Hepatic stellate cell (primary cell): ENCODE data around the gene LMOD1.
"Not testable (repeated sequence)": the region's sequence is repeated elsewhere in the genome, so short reads cannot be mapped to it uniquely, and the experiment has no call there.

Experiments used
- DNase-seq: peaks from one replicate; pipeline ENCODE4 v3.0.0; 2011; ENCODE audit warnings: low spot score

The LMOD1 gene

GRCh38 chr1:201947697-201948008 lies 1.3 kb upstream of the LMOD1 start:
- DNase-seq: peak; percentile 26

DNA sequence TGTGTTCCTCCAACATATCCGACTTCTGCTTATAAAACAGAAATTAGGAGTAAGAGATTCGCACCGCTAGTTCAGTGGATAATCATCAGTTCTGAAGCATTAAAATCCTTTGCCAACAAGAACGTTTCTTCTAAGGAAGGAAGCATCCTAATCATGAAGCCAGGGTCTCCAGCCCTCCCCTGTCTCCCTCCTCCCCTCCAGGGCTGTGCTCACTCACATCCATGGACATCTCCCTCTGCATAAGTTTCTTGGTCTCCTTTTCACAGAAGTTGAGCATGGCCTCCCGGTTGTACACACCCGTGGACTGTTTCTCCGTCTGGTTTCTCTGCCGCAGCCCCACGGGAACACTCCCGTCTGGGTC lies 505 bp downstream of the LMOD1 start:
- DNase-seq: no peak

DNA sequence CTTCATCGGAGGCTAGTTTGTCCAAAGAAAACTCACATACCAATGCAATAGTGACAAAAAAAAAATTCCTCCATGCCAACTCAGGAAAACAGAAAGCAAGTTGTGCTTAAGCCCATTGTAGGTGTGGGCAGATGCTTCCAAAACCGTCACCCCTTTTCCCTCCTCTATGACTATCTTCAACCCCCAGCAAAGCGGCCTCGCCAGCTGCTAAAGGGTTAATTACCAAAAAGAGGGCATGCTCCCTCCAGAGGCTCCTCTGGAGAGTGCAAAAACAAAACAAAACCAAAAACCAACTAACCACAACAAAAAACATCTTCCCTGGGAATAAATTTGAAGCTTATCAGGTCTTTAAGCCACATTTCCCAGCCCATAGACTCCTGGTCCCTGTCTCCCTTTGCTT lies 1.2 kb downstream of the LMOD1 start:
- DNase-seq: peak; percentile 19

DNA sequence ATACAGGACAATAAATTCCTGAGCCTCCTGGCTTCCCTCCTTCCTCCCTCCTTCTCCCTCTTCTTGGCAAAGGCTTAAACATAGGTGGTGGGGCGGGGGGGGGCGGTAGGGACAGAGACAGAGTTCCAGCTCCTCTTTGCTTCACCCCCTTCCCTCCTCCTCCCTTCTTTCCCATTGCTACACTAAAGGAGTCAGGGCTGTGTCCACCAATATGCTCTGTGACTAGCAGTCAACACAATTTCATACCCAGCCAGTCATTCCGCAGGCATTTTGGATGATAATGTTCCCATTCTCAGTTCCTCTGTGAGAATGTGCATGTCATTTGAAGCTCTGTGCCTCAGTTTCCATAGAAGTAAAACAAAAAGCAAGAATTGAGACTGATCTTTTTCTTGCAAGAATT lies 1.7 kb downstream of the LMOD1 start:
- DNase-seq: peak; percentile 31

- no peak for DNase-seq
Observed at GRCh38 chr1:201944002-201944401, 2.3 kb downstream of the LMOD1 start.

- DNase-seq: no peak
Observed at GRCh38 chr1:201942129-201942495, 4.2 kb downstream of the LMOD1 start.

DNA sequence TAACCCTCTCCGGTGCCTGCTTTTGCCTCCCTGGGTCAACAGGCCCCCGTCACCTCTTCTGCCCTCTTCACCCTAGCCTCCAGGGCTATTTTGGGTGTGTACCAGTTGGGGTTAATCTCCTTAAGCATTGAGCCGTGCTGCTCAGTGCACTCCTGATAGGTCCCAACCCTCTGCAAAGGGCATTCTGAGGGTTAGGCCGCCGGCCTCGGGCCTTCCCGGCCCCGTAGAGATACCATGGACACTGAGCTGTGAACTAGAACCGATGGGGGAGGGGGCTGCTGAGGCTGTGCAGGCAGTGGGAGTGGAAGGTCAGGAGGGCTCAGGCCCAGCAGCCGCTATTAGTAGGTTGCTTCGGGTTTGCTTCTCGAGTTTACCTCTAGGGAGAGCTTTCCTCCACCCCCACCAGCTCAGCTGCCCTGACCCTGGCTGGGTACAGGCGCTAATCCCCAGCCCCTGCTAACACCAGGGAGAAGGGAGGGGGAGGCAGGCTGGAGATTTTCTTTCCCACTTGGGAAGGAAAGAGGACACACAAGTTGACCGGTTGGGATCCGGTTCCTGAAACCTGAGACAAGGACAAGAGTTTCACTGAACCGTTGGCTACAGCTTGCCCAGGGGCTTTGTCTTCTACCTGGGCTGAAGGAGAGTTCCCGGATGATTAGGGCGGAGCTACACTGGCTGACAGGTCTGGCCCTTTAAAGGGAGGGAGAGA lies 4.8 kb downstream of the LMOD1 start:
- no peak for DNase-seq

DNA sequence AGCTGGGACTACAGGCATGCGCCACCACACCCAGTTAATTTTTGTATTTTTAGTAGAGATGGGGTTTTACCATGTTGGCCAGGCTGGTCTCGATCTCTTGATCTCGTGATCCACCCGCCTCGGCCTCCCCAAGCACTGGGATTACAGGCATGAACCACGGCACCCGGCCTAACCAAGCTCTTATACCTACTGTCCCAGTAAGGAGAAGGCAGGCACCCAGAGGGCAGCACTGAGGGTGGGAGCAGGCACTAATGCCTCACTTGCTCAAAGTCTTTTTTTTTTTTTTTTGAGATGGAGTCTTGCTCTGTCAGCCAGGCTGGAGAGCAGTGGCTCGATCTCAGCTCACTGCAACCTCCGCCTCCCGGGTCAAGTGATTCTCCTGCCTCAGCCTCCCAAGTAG lies 6.0 kb downstream of the LMOD1 start:
- DNase-seq: not testable (repeated sequence)

DNA sequence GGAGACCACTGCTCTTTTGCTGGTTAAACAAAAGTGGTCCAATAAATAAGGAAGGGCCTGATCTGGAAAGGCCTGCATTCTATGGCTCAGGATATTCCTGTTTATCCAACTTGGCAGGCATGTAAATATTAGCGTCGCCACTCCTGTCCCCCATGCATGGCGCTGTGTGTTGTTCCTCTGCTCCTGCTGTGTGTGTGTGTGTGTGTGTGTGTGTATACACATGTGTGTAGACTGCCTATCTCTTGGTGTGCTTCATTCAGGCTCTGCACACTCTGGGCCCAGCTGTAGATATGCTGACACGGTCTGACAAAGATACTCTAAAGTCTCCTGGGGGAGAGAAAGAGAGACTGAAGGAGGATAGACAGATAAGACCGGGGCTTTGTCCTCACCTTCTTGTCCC lies 6.8 kb downstream of the LMOD1 start:
- no peak for DNase-seq

GRCh38 chr1:201939148-201939547 lies 7.2 kb downstream of the LMOD1 start:
- DNase-seq: no peak

DNA sequence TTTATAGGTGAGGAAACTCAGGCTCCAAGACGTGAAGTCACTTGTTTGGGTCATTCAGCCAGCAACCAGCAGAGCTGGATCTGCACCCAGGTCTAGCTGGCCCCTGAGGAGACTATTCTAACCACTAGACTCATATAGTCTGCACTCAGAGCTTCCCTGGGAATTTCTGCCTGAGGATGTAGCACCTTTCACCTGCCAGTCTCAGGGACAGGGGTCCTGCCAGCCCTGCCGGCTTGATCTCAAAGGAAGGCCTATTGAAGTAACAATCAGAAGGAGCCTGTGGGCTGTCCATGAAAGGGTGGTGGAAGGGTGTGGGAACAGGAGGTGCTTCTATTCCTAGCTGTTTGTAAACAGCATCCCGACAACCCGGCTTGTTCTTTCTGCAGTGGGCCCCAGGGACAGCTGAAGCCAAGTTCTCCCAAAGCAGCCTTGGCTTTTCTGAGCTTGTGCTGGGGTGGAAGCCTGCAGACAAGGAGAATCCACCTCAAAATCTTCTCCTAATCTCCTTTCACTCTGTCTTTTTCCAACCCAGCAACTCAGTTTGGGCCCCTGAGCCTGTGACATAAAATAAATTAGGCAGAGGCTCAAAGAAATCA lies 7.8 kb downstream of the LMOD1 start:
- DNase-seq: no peak

DNA sequence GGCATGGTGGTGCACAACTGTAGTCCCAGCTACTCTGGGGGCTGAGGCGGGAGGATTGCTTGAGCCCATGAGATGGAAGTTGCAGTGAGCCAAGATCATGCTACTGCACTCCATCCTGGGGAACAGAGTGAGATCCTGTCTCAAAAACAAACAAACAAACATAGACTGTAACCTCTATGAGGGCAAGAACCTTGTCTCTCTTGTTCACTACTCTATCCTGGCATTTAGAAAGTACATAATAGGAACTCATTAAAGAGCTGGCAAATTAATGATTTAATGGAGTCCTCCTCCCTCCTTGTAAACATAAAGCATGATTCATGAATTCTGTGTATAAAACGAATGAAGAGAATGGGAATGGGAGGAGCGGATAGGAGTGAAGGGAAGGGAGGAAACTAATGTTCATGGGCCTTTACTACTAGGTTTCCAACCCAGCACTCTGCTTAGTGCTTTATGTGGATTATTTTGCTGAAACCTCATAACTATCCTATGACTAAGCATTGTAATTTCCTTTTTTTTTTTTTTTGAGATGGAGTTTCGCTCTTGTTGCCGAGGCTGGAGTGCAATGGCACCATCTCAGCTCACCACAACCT lies 8.6 kb downstream of the LMOD1 start:
- DNase-seq: peak; percentile 67

- peak; percentile 51 for DNase-seq
Observed at GRCh38 chr1:201933840-201934430, 12.4 kb downstream of the LMOD1 start.

- DNase-seq: no peak
Observed at GRCh38 chr1:201930803-201931202, 15.5 kb downstream of the LMOD1 start.

DNA sequence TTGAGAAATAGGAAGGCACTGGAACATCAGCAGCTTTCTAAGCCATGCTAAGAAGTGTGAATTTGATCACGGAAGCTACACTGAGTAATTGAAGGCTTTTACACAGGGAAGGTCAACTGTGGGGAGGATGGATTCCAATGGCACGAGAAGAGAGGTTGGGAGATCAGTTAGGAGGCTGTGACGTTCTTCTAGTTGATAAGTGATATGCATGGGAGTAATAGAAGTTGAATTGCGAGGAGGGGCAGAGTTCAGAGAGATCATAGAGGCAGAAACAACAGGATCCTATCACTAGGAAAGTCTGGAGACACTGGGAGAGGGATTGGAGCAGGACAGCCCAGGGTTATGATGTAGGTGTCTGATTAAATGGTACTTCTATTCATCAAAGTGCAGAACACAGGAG lies 16.2 kb downstream of the LMOD1 start:
- no peak for DNase-seq

GRCh38 chr1:201928266-201928665 lies 18.1 kb downstream of the LMOD1 start:
- no peak for DNase-seq

DNA sequence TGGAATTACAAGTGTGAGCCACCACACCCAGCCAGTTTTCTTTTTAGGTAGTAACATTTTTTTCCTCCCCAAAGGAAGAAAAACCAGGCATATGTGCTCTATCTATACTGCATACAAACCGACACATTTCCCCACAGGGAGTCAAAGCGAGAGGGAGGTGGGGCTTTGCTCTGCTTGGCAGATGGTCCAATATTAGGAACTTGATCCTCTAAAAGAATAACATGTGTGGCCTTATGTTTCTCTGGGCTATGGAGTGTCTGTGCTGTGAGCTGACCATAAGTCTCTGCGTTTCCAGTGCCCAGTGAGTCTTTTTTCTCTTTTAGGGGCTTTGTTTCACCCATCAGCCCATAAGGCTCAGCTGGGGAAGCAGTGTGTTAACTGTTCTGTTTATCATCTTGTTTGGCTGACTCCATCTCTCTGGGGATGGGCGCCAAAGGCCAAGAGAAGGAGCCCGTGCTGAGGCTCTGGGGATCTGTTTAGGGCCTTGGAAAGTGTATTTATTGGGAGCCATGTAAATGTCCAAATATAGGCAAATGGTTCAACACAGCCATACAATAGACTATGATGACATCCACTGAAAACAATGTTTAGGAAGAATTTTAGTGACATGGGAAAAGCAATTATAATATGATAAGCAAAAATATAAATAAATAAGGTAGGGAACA lies 20.2 kb downstream of the LMOD1 start:
- no peak for DNase-seq

DNA sequence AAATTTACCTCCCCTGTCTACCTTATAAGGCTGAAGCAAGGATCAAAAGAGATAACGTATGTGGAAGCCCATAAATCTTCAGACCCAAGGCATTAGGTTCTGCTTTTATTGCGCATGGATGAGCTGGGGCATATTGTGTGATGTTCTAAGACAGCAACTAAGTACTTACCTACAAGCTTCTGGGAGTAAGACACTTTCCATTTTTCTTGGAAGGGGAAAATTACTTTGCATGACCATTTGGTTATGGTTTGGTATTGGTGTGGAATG lies 21.1 kb downstream of the LMOD1 start:
- no peak for DNase-seq

GRCh38 chr1:201921952-201922558 lies 24.3 kb downstream of the LMOD1 start:
- DNase-seq: no peak

DNA sequence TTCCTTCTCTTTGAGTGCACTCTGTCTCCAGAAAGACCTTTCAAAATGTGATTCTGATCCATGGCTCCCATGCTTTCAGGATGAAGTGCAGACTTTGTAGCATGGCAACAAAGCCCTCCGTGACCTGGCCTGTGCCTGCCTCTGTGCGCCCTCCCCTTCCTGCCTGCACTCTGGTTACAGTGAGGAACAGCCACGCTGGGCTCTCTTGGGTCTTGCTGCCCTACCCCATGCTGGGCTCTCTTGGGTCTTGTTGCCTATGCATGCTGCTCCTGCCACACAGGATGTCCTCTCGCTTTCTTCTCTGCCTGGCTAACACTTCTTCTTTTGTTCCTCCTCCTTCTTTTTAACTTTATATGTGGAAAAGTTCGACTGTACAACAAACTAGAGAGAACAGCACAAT lies 28.0 kb downstream of the LMOD1 start:
- DNase-seq: no peak

DNA sequence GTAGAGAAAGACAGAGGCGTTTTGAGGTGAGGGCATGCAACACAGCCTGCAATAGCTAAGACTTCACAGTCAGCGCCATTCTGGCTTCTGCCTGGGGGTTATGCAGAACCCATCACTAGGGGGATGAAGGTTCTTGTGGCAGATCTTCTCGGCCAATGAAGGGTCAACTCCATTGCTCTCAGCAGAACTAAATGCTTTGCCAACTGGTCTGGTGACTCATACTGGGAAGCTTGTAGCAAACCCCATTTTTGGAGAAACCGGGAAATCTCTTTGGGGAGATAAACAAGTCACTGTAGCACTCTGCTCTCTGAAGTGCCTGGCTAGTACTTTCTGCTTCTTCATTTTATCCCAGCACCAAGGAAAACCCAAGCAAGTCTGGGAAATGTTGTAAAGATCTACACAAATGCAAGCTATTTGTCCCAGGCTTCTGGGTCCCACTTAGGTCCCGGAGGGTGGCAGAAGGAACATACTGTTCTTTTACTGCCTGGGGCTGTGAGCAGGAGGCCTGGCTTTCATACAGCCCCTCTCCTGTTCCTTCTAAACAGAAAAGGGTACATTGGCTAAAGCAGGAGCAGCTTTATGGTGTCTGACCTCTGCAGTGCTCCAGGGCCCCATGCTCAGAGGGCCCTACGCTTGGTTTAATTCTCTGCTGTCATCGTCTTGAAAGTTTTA lies 28.9 kb downstream of the LMOD1 start:
- peak; percentile 81 for DNase-seq

DNA sequence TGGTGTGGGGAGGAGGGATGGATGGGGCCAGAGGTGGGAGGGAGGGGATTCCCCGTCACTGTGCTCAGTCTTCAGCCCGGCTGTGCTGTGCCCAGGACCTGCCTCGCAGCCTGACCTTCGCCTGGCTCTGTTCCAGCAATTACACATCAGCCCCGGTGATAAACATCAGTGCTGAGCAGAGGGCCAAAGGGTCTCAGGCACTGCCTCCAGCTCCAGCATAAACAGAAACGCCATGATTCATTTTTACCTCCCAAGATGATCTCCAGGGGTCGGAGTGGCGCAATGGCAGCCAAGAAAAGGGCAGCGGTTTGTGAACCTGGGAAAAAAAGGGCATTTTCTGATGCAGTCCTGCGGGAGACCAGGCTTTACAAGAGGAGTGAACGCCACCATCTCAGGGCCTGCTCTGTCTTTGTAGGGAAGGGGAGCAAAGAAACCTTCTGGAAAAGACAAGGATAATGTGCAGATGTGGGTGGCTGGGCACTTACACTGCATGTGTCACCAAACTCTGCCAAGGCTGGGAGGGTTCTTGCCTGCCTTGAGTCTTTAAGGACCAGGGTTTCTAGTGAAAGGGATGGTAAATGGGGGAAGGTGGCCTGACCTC lies 29.6 kb downstream of the LMOD1 start:
- peak; percentile 82 for DNase-seq
